Right lung (tissue), 5 donors: Measurements from ENCODE around the gene DISP3. TPM values are rescaled to one million over a fixed set of nuclear protein-coding genes. Genes with fewer than 3 reads are reported as not detected.
"Not testable (repeated sequence)": the region's sequence is repeated elsewhere in the genome, so short reads cannot be mapped to it uniquely, and the experiment has no call there.

Experiments
- DNase-seq, 2 donors: peaks; one replicate each; pipeline ENCODE4 v3.0.0-alpha.2; 2013
- polyA plus RNA-seq, 5 donors: library from polyadenylated mRNA; unstranded; fragments of 120-200 nt; gene quantifications; one replicate each; pipeline versions ENCODE4 v1.2.1 to v1.2.3, GENCODE V29; 2013; ENCODE audit warnings: inconsistent platforms in 1 of 5, low replicate concordance in 1 of 5; ENCODE audit not compliant: insufficient read length in 5 of 5, insufficient read depth in 1 of 5

The DISP3 gene
- polyA plus RNA-seq, 5 donors = 0.42 to 0.89 (median 0.50) TPM

- DNase-seq = no peak
Measured at GRCh38 chr1:11571906-11572616, 93.1 kb downstream of the DISP3 start.

- DNase-seq = no peak
Measured at GRCh38 chr1:11573116-11573692, 94.2 kb downstream of the DISP3 start.

GRCh38 chr1:11575553-11575952, 96.6 kb downstream of the DISP3 start:
- DNase-seq = no peak

GRCh38 chr1:11576109-11576875, 97.3 kb downstream of the DISP3 start:
- DNase-seq = no peak

- no peak for DNase-seq
Measured at GRCh38 chr1:11578004-11578403, 99.0 kb downstream of the DISP3 start.

- no peak for DNase-seq
Measured at GRCh38 chr1:11579506-11579905, 100.6 kb downstream of the DISP3 start.

- not testable (repeated sequence) for DNase-seq
Measured at GRCh38 chr1:11580049-11580448, 101.1 kb downstream of the DISP3 start.

- no peak for DNase-seq
Measured at GRCh38 chr1:11581445-11581991, 102.6 kb downstream of the DISP3 start.

GRCh38 chr1:11585389-11585788, 106.4 kb downstream of the DISP3 start:
- DNase-seq = no peak

Other genes starting within 250 kb of the DISP3 start
- 10 to 100 TPM; 33.4 to 41.7 (median 35.4) TPM for gene MTOR, start 216.6 kb upstream of the DISP3 start, polyA plus RNA-seq
- 10 to 100 TPM; 14.7 to 19.2 (median 15.9) TPM for gene UBIAD1, start 206.0 kb upstream of the DISP3 start, polyA plus RNA-seq
- gene FBXO2, start 175.3 kb downstream of the DISP3 start, polyA plus RNA-seq = 1 to 10 TPM in 1 of 5 donors, under 1 TPM in 4; 0.52 to 1.5 (median 0.73) TPM
- 10 to 100 TPM; 10.4 to 20.3 (median 15.8) TPM for gene FBXO44, start 175.7 kb downstream of the DISP3 start, polyA plus RNA-seq
- 1 to 10 TPM; 4.5 to 7.8 (median 5.4) TPM for gene FBXO6, start 185.0 kb downstream of the DISP3 start, polyA plus RNA-seq
- 10 to 100 TPM; 43.0 to 61.5 (median 46.7) TPM for gene MAD2L2, start 202.0 kb downstream of the DISP3 start, polyA plus RNA-seq
- gene DRAXIN, start 212.6 kb downstream of the DISP3 start, polyA plus RNA-seq = 1 to 10 TPM; 1.9 to 2.7 (median 2.2) TPM